Frontal cortex (tissue), 4 donors: Measurements from ENCODE around the gene TTLL9. TPM values are rescaled to one million over a fixed set of nuclear protein-coding genes. Genes with fewer than 3 reads are reported as not detected.
"Not testable (repeated sequence)": the region's sequence is repeated elsewhere in the genome, so short reads cannot be mapped to it uniquely, and the experiment has no call there.

Source experiments
- DNase-seq, 2 donors: peaks; one replicate each; pipeline ENCODE4 v3.0.0; 2012; ENCODE audit warnings: low spot score in 2 of 2
- FAIRE-seq: peaks from 2 replicates; lab custom pipeline; 2012; peaks lifted over from hg19 to GRCh38; lab: Jason Lieb, UNC
- total RNA-seq: library from RNA; depleted of rRNA; stranded (reverse); fragments of >200 nt; gene quantifications from one replicate; pipeline ENCODE4 v1.2.3, GENCODE V29; 2014
- donor health status: control.
- donor health status: control.
- donor health status: control.

The TTLL9 gene
- 1.2 TPM for total RNA-seq

GRCh38 chr20:31869942-31870725 lies at the start of gene TTLL9, which contains the start of gene DUSP15:
TTLL9 (plus strand) TSS chr20:31870634; CDS start chr20:31871127, 493 bp downstream.
DUSP15 (minus strand) TSS chr20:31870527; CDS start chr20:31870337, 190 bp downstream.
- no peak for FAIRE-seq
- peak; percentile 84 to 89 for DNase-seq

- FAIRE-seq: no peak
- no peak for DNase-seq
These were observed 49.0 kb upstream of the TTLL9 start for GRCh38 chr20:31821427-31821826.

- DNase-seq: peak; percentile 84 to 91
- no peak for FAIRE-seq
These were observed 47.8 kb upstream of the TTLL9 start for GRCh38 chr20:31822421-31823330.

- FAIRE-seq: no peak
These were observed 46.9 kb upstream of the TTLL9 start for GRCh38 chr20:31823360-31824124.

GRCh38 chr20:31824125-31824485 lies 46.3 kb upstream of the TTLL9 start:
- DNase-seq: no peak
- FAIRE-seq: no peak

More at GRCh38 chr20:31823360-31824124, 46.9 kb upstream of the TTLL9 start:
- no peak for DNase-seq

- FAIRE-seq: no peak
- DNase-seq: no peak
These were observed 45.7 kb upstream of the TTLL9 start for GRCh38 chr20:31824554-31825313.

GRCh38 chr20:31826074-31826473 lies 44.4 kb upstream of the TTLL9 start:
- no peak for DNase-seq
- FAIRE-seq: no peak

GRCh38 chr20:31827059-31827458 lies 43.4 kb upstream of the TTLL9 start:
- FAIRE-seq: no peak

GRCh38 chr20:31828016-31828415 lies 42.4 kb upstream of the TTLL9 start:
- DNase-seq, FAIRE-seq: not testable (repeated sequence)

More at GRCh38 chr20:31827059-31827458, 43.4 kb upstream of the TTLL9 start:
- DNase-seq: no peak

GRCh38 chr20:31829731-31830130 lies 40.7 kb upstream of the TTLL9 start:
- FAIRE-seq (no peak), DNase-seq (no peak)

GRCh38 chr20:31830406-31830981 lies 39.9 kb upstream of the TTLL9 start:
- FAIRE-seq: no peak
- no peak for DNase-seq

GRCh38 chr20:31831211-31831610 lies 39.2 kb upstream of the TTLL9 start:
- no peak for DNase-seq
- no peak for FAIRE-seq

GRCh38 chr20:31831771-31832306 lies 38.6 kb upstream of the TTLL9 start:
- FAIRE-seq (no peak), DNase-seq (no peak)

- peak in 1 of 2 donors; percentile 68 for DNase-seq
- no peak for FAIRE-seq
These were observed 37.1 kb upstream of the TTLL9 start for GRCh38 chr20:31833130-31833930.

- no peak for FAIRE-seq
- DNase-seq: no peak
These were observed 36.4 kb upstream of the TTLL9 start for GRCh38 chr20:31833931-31834521.

GRCh38 chr20:31835554-31835953 lies 34.9 kb upstream of the TTLL9 start:
- FAIRE-seq: no peak
- no peak for DNase-seq
